ENCODE data around the gene ADCY5.

Gene ADCY5

GRCh38 chr3:123377243-123377740 lies 71.6 kb downstream of the ADCY5 start:
- Histone ChIP-seq H3K4me1 (ENCODE audit: control insufficient read depth, insufficient read depth, low read length) (peaks cover 93% of the 10 kb centered on the region), H3K9me3 (ENCODE audit: control insufficient read depth in 2 of 2, low read length in 2 of 2) (no peaks in the 10 kb centered on the region), H3K27me3 (ENCODE audit: control insufficient read depth in 1 of 2, insufficient read depth in 2 of 2, low read length in 2 of 2) (no peaks in the 10 kb centered on the region), H3K36me3 (ENCODE audit: control insufficient read depth in 2 of 2, insufficient read depth in 2 of 2, low read length in 2 of 2) (no peaks in the 10 kb centered on the region), H3K9ac (ENCODE audit: low read length in 2 of 2) (no peak overlapping the region), H3K27ac (ENCODE audit: low read length) (peak overlapping the region; percentile 85), H3K4me3 (ENCODE audit: low read length in 2 of 2) (no peak overlapping the region)

- Histone ChIP-seq H3K4me1 (ENCODE audit: control insufficient read depth, insufficient read depth, low read length) (peaks cover 96% of the 10 kb centered on the region), H3K27me3 (ENCODE audit: control insufficient read depth in 1 of 2, insufficient read depth in 2 of 2, low read length in 2 of 2) (no peaks in the 10 kb centered on the region), H3K27ac (ENCODE audit: low read length) (peak overlapping the region; percentile 85), H3K36me3 (ENCODE audit: control insufficient read depth in 2 of 2, insufficient read depth in 2 of 2, low read length in 2 of 2) (no peaks in the 10 kb centered on the region), H3K9me3 (ENCODE audit: control insufficient read depth in 2 of 2, low read length in 2 of 2) (no peaks in the 10 kb centered on the region), H3K4me3 (ENCODE audit: low read length in 2 of 2) (no peak overlapping the region), H3K9ac (ENCODE audit: low read length in 2 of 2) (no peak overlapping the region)
Observed at GRCh38 chr3:123376451-123377242, 72.2 kb downstream of the ADCY5 start.

DNA sequence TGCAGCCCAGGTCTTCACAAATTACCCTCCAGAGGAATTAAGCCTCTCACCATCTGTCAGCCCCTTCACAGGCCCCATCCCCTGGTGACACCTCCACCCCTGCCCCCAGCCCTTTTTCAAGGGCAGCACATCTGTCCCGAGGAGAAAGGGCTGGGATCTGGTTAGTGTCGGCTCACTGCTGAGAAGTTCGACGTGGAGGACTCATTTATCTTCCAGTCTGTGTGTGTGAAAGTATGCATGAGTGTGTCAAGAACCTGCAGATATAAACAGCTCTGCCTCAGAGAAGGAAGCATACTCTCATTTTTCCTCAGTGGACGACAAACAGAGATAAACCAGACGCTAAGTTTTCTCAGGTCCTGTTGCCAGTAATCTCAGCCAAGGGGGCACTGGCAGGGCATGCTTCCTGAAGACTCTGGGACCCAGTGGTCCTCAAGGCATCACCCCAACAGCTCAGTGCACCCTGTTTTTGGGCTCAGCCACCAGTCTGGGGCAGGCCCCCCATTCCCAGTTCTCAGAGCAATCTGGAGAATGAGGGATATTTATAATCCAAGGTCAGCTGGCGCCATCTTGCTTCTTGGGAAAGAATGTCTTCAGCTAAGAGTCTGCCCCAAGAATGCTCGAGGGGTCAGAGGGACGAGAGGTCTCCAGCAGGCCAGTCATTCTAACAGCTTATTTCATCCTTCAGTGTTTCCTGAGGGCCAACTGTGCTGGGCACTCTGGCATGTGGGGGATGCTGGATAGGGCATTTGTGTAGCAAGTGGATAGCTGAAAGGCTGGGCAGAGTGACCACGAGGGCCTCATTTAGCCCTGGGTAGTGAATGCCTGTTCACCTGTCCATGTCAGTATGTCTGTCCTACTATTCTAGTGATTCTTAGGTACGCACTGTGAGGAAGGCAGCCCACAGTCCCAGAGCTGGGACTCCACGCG lies 73.6 kb downstream of the ADCY5 start:
- Histone ChIP-seq H3K9me3 (ENCODE audit: control insufficient read depth in 2 of 2, low read length in 2 of 2) (no peaks in the 10 kb centered on the region), H3K4me1 (ENCODE audit: control insufficient read depth, insufficient read depth, low read length) (peaks cover 98% of the 10 kb centered on the region), H3K9ac (ENCODE audit: low read length in 2 of 2) (no peak overlapping the region), H3K36me3 (ENCODE audit: control insufficient read depth in 2 of 2, insufficient read depth in 2 of 2, low read length in 2 of 2) (no peaks in the 10 kb centered on the region), H3K27me3 (ENCODE audit: control insufficient read depth in 1 of 2, insufficient read depth in 2 of 2, low read length in 2 of 2) (no peaks in the 10 kb centered on the region), H3K27ac (ENCODE audit: low read length) (peak overlapping the region; percentile 85), H3K4me3 (ENCODE audit: low read length in 2 of 2) (peak overlapping the region in 1 of 2 donors; percentile 22)

- Histone ChIP-seq H3K4me3 (ENCODE audit: low read length in 2 of 2) (peak overlapping the region in 1 of 2 donors; percentile 35), H3K36me3 (ENCODE audit: control insufficient read depth in 2 of 2, insufficient read depth in 2 of 2, low read length in 2 of 2) (no peaks in the 10 kb centered on the region), H3K9me3 (ENCODE audit: control insufficient read depth in 2 of 2, low read length in 2 of 2) (no peaks in the 10 kb centered on the region), H3K9ac (ENCODE audit: low read length in 2 of 2) (peak overlapping the region; percentile 0 to 21), H3K27ac (ENCODE audit: low read length) (peak overlapping the region; percentile 85), H3K4me1 (ENCODE audit: control insufficient read depth, insufficient read depth, low read length) (peaks cover 97% of the 10 kb centered on the region), H3K27me3 (ENCODE audit: control insufficient read depth in 1 of 2, insufficient read depth in 2 of 2, low read length in 2 of 2) (no peaks in the 10 kb centered on the region)
Observed at GRCh38 chr3:123374016-123374415, 74.9 kb downstream of the ADCY5 start.

- Histone ChIP-seq H3K9me3 (ENCODE audit: control insufficient read depth in 2 of 2, low read length in 2 of 2) (no peaks in the 10 kb centered on the region), H3K4me3 (ENCODE audit: low read length in 2 of 2) (peak overlapping the region in 1 of 2 donors; percentile 49), H3K9ac (ENCODE audit: low read length in 2 of 2) (peak overlapping the region in 1 of 2 donors; percentile 0), H3K27ac (ENCODE audit: low read length) (peak overlapping the region; percentile 87), H3K27me3 (ENCODE audit: control insufficient read depth in 1 of 2, insufficient read depth in 2 of 2, low read length in 2 of 2) (no peaks in the 10 kb centered on the region), H3K36me3 (ENCODE audit: control insufficient read depth in 2 of 2, insufficient read depth in 2 of 2, low read length in 2 of 2) (no peaks in the 10 kb centered on the region), H3K4me1 (ENCODE audit: control insufficient read depth, insufficient read depth, low read length) (peaks cover 93% of the 10 kb centered on the region)
Observed at GRCh38 chr3:123373474-123373987, 75.4 kb downstream of the ADCY5 start.

GRCh38 chr3:123372686-123373473 lies 76.0 kb downstream of the ADCY5 start:
- no peaks in the 10 kb centered on the region for H3K27me3 ChIP-seq (ENCODE audit: control insufficient read depth in 1 of 2, insufficient read depth in 2 of 2, low read length in 2 of 2)
- peak overlapping the region in 1 of 2 donors; percentile 49 for H3K4me3 ChIP-seq (ENCODE audit: low read length in 2 of 2)
- H3K9me3 ChIP-seq (ENCODE audit: control insufficient read depth in 2 of 2, low read length in 2 of 2) = no peaks in the 10 kb centered on the region
- H3K9ac ChIP-seq (ENCODE audit: low read length in 2 of 2) = peak overlapping the region; percentile 2 to 47
- H3K4me1 ChIP-seq (ENCODE audit: control insufficient read depth, insufficient read depth, low read length) = peaks cover 88% of the 10 kb centered on the region
- H3K36me3 ChIP-seq (ENCODE audit: control insufficient read depth in 2 of 2, insufficient read depth in 2 of 2, low read length in 2 of 2) = no peaks in the 10 kb centered on the region
- peak overlapping the region; percentile 87 for H3K27ac ChIP-seq (ENCODE audit: low read length)

- Histone ChIP-seq H3K27me3 (ENCODE audit: control insufficient read depth in 1 of 2, insufficient read depth in 2 of 2, low read length in 2 of 2) (no peaks in the 10 kb centered on the region), H3K27ac (ENCODE audit: low read length) (peak overlapping the region; percentile 87), H3K36me3 (ENCODE audit: control insufficient read depth in 2 of 2, insufficient read depth in 2 of 2, low read length in 2 of 2) (no peaks in the 10 kb centered on the region), H3K9ac (ENCODE audit: low read length in 2 of 2) (peak overlapping the region; percentile 2 to 47), H3K4me3 (ENCODE audit: low read length in 2 of 2) (peak overlapping the region in 1 of 2 donors; percentile 29), H3K9me3 (ENCODE audit: control insufficient read depth in 2 of 2, low read length in 2 of 2) (no peaks in the 10 kb centered on the region), H3K4me1 (ENCODE audit: control insufficient read depth, insufficient read depth, low read length) (peaks cover 88% of the 10 kb centered on the region)
Observed at GRCh38 chr3:123371859-123372685, 76.8 kb downstream of the ADCY5 start.

DNA sequence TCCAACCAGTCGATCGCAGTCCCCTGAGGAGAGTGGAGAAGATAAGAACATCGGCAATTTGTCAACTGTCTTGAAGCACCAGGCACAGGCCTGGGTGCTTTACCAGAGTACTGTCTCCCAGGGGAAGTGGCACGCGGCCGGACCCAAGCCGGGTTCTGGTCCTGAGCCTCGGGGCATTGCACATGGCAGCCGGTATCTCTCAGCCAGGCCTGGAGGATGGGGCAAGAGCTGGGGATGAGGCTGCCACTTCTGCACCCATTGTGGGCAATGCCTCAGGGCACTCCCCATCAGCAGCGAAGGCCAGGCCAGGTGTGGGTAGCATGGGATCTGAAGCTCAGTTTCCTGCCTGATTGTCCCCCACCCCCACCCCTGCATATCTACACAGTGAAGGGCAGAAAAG lies 77.5 kb downstream of the ADCY5 start:
- Histone ChIP-seq H3K36me3 (ENCODE audit: control insufficient read depth in 2 of 2, insufficient read depth in 2 of 2, low read length in 2 of 2) (no peaks in the 10 kb centered on the region), H3K9me3 (ENCODE audit: control insufficient read depth in 2 of 2, low read length in 2 of 2) (no peaks in the 10 kb centered on the region), H3K27ac (ENCODE audit: low read length) (peak overlapping the region; percentile 87), H3K9ac (ENCODE audit: low read length in 2 of 2) (no peak overlapping the region), H3K4me3 (ENCODE audit: low read length in 2 of 2) (no peak overlapping the region), H3K27me3 (ENCODE audit: control insufficient read depth in 1 of 2, insufficient read depth in 2 of 2, low read length in 2 of 2) (no peaks in the 10 kb centered on the region), H3K4me1 (ENCODE audit: control insufficient read depth, insufficient read depth, low read length) (peaks cover 87% of the 10 kb centered on the region)

DNA sequence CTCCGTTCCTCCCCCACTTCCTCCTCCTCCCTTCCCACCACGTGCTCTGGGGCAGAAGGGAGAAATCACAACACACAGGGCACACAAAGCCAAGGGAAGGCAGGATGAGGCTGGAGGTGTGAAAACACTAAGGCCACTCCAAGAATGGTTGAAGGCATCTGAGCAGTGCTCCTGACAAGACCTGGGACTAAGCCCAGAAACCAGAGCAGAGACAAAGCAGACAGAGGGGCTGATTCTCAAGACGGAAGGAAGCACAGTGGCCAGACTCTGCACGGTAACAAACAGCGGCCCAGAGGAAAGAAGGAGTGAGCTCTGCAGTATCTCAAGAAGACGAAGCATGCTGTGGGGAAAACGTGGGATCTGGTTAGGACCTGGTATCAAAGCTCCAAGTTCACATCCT lies 78.1 kb downstream of the ADCY5 start:
- H3K27ac ChIP-seq (ENCODE audit: low read length) = peak overlapping the region; percentile 87
- no peaks in the 10 kb centered on the region for H3K27me3 ChIP-seq (ENCODE audit: control insufficient read depth in 1 of 2, insufficient read depth in 2 of 2, low read length in 2 of 2)
- H3K9ac ChIP-seq (ENCODE audit: low read length in 2 of 2) = no peak overlapping the region
- no peaks in the 10 kb centered on the region for H3K36me3 ChIP-seq (ENCODE audit: control insufficient read depth in 2 of 2, insufficient read depth in 2 of 2, low read length in 2 of 2)
- peaks cover 81% of the 10 kb centered on the region for H3K4me1 ChIP-seq (ENCODE audit: control insufficient read depth, insufficient read depth, low read length)
- H3K9me3 ChIP-seq (ENCODE audit: control insufficient read depth in 2 of 2, low read length in 2 of 2) = no peaks in the 10 kb centered on the region
- H3K4me3 ChIP-seq (ENCODE audit: low read length in 2 of 2) = no peak overlapping the region

All from stomach smooth muscle (tissue), 2 donors.